ENCODE measurements around the gene GRM5. TPM values are rescaled to one million over a fixed set of nuclear protein-coding genes. Genes with fewer than 3 reads are reported as not detected.

The GRM5 gene
- total RNA-seq, 4 donors from 2014 or later, result 0.09 TPM; not detected in 3

DNA sequence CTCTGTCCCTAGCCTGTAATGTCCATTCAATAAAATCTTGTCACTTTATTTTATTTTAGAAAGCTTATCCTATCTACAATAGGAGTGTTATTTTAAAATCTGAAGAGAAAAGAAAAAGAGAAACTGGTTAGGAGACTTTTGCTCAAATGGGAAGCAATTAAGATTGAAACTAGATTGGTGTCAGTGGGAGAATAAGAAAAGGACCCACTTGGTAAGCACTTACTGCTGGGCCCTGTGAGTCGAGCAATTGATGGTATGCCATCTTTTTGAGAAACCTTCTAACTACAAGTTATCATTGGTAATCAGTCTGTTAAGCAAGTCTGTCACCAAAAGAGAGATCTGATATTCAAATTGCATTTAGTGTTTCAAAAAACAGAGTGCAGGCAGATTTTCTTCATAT is 258.4 kb downstream of the GRM5 start:
- no peak for DNase-seq
- H3K27ac ChIP-seq, result no peak overlapping the region
- 43 to 53% methylated on average over 1 of the region's 1 CpG for whole genome bisulfite sequencing, 2 donors
- no peaks in the 10 kb centered on the region for H3K9me3 ChIP-seq
- no peaks in the 10 kb centered on the region for H3K36me3 ChIP-seq
- no peaks in the 10 kb centered on the region for H3K4me1 ChIP-seq
- H3K27me3 ChIP-seq, result no peaks in the 10 kb centered on the region
- intact Hi-C loops (cut with DNase I), result no loop called here
- TF ChIP-seq POLR2A (IDR thresholded peaks at IDR 0.05), result no peak
- TF ChIP-seq, protein P1, sequence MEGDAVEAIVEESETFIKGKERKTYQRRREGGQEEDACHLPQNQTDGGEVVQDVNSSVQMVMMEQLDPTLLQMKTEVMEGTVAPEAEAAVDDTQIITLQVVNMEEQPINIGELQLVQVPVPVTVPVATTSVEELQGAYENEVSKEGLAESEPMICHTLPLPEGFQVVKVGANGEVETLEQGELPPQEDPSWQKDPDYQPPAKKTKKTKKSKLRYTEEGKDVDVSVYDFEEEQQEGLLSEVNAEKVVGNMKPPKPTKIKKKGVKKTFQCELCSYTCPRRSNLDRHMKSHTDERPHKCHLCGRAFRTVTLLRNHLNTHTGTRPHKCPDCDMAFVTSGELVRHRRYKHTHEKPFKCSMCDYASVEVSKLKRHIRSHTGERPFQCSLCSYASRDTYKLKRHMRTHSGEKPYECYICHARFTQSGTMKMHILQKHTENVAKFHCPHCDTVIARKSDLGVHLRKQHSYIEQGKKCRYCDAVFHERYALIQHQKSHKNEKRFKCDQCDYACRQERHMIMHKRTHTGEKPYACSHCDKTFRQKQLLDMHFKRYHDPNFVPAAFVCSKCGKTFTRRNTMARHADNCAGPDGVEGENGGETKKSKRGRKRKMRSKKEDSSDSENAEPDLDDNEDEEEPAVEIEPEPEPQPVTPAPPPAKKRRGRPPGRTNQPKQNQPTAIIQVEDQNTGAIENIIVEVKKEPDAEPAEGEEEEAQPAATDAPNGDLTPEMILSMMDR (IDR thresholded peaks at IDR 0.05), result no peak
- no peak overlapping the region for H3K4me3 ChIP-seq

DNA sequence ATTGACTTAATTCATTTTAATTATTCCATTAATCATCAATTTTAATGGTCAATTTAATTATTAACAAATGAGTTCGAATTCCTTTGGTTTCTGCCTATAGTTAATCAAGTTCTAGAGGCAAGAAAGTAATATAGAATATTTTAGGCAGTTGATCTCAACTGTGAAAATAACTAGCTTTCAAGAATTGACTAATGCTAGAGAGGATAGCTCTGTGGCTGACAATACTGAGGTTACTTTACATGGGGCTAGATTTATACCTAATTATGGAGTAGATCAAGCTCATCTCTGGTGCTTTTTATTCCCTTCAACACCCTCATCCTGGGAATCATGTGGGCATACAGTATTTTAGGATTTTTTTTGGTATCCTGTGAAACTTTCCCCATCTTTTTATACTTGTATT is 259.4 kb downstream of the GRM5 start:
- intact Hi-C loops (cut with DNase I), result no loop called here
- TF ChIP-seq, protein P1 (IDR thresholded peaks at IDR 0.05), result no peak
- TF ChIP-seq POLR2A (IDR thresholded peaks at IDR 0.05), result no peak
- Histone ChIP-seq H3K9me3 (no peaks in the 10 kb centered on the region), H3K27me3 (no peaks in the 10 kb centered on the region), H3K4me1 (no peaks in the 10 kb centered on the region), H3K27ac (no peak overlapping the region), H3K36me3 (no peaks in the 10 kb centered on the region), H3K4me3 (no peak overlapping the region)
- 34 to 44% methylated on average over 1 of the region's 1 CpG for WGBS, 2 donors
- no peak for DNase-seq

DNA sequence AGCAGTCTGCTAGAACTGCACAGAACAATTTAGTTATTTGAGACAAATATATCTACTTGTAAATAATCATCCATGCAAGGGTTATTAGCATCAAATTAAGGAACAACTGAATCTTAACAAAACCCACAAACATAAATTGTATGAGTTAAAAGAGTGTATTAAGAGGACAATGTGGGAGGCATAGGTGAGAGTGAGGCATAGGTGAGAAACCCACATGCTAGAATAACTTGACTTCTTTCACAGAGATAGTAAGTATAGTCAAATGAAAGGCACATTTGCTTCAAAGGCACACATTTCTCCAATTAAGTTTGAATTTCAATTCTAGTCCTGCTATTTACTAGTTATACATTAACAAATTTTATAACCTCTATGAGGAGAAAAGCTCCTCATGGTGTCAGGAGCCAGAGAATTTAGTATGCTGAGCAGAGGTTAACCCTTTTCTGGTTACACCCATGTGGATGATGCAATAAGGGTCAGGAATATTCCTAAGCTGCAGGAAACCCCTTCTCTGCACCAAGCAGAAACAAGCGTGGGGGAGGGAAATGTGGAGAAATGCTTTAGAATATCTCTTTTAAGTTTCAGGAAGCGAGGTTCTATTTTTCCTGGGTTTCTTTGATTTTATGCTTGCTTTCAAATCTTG is 264.2 kb downstream of the GRM5 start:
- Histone ChIP-seq H3K4me1 (no peaks in the 10 kb centered on the region), H3K9me3 (no peaks in the 10 kb centered on the region), H3K27me3 (no peaks in the 10 kb centered on the region), H3K27ac (no peak overlapping the region), H3K4me3 (no peak overlapping the region), H3K36me3 (no peaks in the 10 kb centered on the region)
- WGBS, 2 donors, result 69 to 75% methylated on average over 2 of the region's 2 CpGs
- TF ChIP-seq, protein P1 (IDR thresholded peaks at IDR 0.05), result no peak
- TF ChIP-seq POLR2A (IDR thresholded peaks at IDR 0.05), result no peak
- DNase-seq, result no peak
- intact Hi-C loops (cut with DNase I), result no loop called here

DNA sequence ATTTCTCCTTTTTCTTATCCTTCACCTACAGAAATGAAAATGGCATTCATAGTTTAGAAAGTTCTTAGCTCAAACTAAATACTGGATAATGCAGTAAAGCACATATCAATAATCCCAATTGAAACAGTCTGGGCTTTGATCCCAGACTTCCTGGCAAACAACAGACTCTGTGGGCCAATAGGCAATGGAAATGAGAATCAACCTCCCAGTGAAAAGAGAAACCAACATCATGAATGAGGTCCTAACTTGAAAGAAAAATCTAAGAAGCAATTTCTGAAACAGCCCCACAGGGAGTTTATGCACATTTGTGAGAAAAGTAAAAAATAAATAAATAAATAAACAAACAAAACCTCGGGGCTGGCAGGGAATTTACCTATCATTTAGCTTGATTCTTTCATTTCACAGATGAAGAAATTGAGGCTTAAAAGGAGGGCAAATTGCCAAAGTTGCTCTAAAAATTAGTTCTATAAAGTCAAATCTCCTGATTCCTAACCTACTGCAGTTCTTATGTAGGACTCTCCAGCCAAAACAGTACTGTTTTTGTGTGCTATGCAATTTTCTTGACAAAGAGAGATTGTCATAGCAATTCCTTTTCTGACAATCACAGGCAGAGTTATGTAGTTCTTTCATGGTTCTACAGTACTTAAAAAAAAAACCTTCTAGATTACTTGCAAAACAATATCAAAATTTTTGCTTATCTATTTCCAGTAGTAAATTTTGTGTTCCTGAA is 265.8 kb downstream of the GRM5 start:
- Histone ChIP-seq H3K4me3 (no peak overlapping the region), H3K27me3 (no peaks in the 10 kb centered on the region), H3K27ac (no peak overlapping the region), H3K4me1 (no peaks in the 10 kb centered on the region), H3K36me3 (no peaks in the 10 kb centered on the region), H3K9me3 (no peaks in the 10 kb centered on the region)
- intact Hi-C loops (cut with DNase I), result no loop called here
- DNase-seq, result no peak
- no peak for TF ChIP-seq POLR2A (IDR thresholded peaks at IDR 0.05)
- TF ChIP-seq, protein P1 (IDR thresholded peaks at IDR 0.05), result no peak
- 8 to 26% methylated on average over 1 of the region's 1 CpG for WGBS, 2 donors

DNA sequence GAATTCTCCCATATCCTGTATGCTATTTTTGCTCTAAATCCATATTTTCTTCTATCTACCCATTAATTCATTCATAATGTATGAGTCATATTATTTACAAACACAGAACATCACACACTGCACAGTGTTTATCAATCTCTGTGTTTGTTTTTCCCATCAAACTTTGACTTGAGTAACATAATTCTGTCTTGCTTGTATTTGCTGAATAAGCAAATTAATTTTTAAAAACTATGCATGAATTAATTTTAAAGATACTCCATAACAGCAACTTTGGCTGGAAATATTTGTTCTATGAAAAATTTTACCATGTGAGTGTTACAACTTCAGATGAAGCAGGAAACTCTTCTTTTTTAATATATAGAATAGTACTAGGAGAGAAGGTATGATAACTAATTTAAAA is 275.6 kb downstream of the GRM5 start:
- intact Hi-C loops (cut with DNase I), result no loop called here
- Histone ChIP-seq H3K4me1 (no peaks in the 10 kb centered on the region), H3K27me3 (no peaks in the 10 kb centered on the region), H3K4me3 (no peak overlapping the region), H3K27ac (no peak overlapping the region), H3K9me3 (no peaks in the 10 kb centered on the region), H3K36me3 (no peaks in the 10 kb centered on the region)
- TF ChIP-seq, protein P1 (IDR thresholded peaks at IDR 0.05), result no peak
- TF ChIP-seq POLR2A (IDR thresholded peaks at IDR 0.05), result no peak
- DNase-seq, result no peak

All from esophagus squamous epithelium (tissue), 5 donors.